Measurements from ENCODE around the gene MED16.

DNA sequence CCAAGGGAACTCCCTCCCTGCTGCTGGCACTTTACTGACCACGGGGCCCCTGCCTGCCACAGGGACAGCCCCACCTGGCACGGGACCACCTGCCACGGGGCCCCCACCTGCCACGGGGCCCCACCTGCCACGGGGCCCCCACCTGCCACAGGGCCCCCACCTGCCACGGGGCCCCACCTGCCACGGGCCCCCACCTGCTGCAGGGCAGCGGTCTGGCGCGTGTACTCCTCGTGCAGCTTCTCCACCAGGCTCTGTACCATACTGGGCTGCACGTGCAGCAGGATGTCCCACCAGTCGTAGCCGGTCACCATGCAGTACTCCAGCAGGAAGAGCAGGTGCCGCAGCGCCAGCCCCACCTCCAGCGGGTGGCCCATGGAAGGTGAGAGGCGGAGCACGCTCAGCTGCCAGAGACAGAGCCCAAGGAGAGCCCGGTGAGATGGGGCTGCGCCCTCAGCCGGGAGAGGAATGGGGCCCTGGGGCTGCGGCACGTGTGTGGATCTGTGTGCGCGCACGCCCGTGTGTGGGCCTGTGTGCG is 16.1 kb downstream of the MED16 start:
- TF ChIP-seq EZH2phosphoT487 (conservative IDR thresholded peaks at IDR 0.05; ENCODE audit: low read length), result no peak
- TF ChIP-seq, protein P1, sequence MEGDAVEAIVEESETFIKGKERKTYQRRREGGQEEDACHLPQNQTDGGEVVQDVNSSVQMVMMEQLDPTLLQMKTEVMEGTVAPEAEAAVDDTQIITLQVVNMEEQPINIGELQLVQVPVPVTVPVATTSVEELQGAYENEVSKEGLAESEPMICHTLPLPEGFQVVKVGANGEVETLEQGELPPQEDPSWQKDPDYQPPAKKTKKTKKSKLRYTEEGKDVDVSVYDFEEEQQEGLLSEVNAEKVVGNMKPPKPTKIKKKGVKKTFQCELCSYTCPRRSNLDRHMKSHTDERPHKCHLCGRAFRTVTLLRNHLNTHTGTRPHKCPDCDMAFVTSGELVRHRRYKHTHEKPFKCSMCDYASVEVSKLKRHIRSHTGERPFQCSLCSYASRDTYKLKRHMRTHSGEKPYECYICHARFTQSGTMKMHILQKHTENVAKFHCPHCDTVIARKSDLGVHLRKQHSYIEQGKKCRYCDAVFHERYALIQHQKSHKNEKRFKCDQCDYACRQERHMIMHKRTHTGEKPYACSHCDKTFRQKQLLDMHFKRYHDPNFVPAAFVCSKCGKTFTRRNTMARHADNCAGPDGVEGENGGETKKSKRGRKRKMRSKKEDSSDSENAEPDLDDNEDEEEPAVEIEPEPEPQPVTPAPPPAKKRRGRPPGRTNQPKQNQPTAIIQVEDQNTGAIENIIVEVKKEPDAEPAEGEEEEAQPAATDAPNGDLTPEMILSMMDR (IDR thresholded peaks at IDR 0.05; ENCODE audit: insufficient read depth, low read length, poor library complexity, severe bottlenecking), result no peak
